Measurements from ENCODE around the gene ZMYND12. TPM values are rescaled to one million over a fixed set of nuclear protein-coding genes. Genes with fewer than 3 reads are reported as not detected.

The ZMYND12 gene
- total RNA-seq, 2 experiments from 2014 or later = 0.47 to 0.90 TPM

DNA sequence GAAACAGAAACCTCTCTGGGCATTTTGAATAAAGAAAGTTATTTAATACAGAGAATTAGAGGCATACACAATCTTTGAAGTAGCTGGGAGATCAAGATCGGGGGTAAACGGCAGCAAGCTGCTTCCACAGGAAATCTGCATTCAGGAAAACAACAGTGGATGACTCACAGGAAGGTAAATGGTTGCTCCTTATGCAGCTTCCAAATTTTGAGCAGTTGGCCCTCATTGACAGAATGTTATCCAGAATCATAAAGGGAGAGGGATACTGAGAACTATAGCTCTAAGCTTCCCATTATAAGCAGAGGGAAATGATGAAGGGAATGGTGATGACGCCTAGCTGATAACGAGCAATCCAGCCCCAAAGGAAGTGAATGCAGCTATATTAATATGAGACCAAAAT lies 28.6 kb downstream of the ZMYND12 start:
- Mint-ChIP-seq H3K36me3 (no peaks in the 10 kb centered on the region), H3K9me3 (no peaks in the 10 kb centered on the region), H3K27me3 (no peaks in the 10 kb centered on the region), H3K4me3 (no peak overlapping the region), H3K27ac (no peak overlapping the region), H3K4me1 (no peaks in the 10 kb centered on the region)
- no peak for DNase-seq

DNA sequence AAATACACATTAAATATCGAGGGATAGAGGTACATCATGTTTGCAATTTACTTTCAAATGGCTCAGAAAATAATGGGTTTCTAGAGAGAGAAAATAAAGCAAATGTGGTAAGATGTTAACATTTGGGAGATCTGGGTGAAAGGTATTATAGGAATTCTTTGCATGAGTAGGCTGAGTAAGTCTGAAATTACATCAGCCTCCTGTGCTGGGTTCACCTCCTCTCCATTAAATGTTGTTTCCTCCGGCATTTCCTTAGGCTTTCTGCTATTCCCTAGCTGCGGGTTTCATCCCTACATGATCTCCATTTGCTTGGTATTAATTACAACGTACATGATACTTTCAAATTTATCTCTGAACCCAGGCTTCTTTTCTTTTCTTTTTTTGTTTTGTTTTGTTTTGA lies 31.6 kb downstream of the ZMYND12 start:
- H3K9me3 Mint-ChIP-seq = no peaks in the 10 kb centered on the region
- H3K27me3 Mint-ChIP-seq = no peaks in the 10 kb centered on the region
- H3K4me1 Mint-ChIP-seq = no peaks in the 10 kb centered on the region
- no peak for DNase-seq
- no peaks in the 10 kb centered on the region for H3K36me3 Mint-ChIP-seq
- no peak overlapping the region for H3K27ac Mint-ChIP-seq
- H3K4me3 Mint-ChIP-seq = no peak overlapping the region

DNA sequence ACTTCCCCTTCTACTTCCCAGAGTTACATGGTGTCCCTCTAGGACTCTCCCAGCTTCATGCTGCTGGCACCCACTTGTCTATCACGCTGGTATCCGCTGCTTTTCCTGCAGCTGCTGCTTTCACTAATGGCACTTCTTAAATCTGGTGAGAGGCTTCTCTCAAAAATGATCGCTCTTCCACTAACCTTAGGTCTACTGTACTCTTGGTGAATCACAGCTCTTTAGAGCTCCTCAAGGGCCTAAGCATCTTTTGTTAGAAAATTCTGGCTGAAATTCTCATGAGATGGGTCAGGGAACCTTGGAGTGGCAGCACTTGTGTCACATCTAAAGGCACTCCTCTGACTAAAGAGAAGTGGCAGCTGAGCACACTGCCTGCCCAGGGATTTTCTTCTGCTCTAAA lies 32.1 kb downstream of the ZMYND12 start:
- H3K4me1 Mint-ChIP-seq = no peaks in the 10 kb centered on the region
- no peak for DNase-seq
- H3K4me3 Mint-ChIP-seq = no peak overlapping the region
- H3K27me3 Mint-ChIP-seq = no peaks in the 10 kb centered on the region
- no peaks in the 10 kb centered on the region for H3K36me3 Mint-ChIP-seq
- H3K9me3 Mint-ChIP-seq = no peaks in the 10 kb centered on the region
- no peak overlapping the region for H3K27ac Mint-ChIP-seq

DNA sequence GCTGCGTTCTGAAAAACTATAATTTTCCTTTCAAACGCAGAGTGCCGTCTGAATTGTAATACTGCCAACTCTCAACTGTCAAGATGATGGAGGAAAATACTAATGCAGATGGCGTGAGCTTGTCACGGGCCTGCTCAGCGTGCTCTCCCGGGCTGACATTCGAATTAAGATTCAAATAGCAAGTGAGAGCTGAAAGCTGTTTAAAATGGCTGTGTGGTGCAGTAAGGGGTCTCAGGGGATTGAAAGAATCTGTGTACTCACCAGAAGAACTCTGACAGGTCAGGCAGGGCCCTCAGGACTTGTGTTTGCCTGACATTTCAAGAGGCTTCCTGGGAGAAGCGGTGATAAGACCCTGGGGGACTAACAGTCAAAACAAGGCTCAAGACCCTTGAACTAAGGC lies 33.1 kb downstream of the ZMYND12 start:
- Mint-ChIP-seq H3K9me3 (no peaks in the 10 kb centered on the region), H3K27me3 (no peaks in the 10 kb centered on the region), H3K4me1 (no peaks in the 10 kb centered on the region), H3K36me3 (no peaks in the 10 kb centered on the region), H3K4me3 (no peak overlapping the region), H3K27ac (no peak overlapping the region)
- DNase-seq = no peak

DNA sequence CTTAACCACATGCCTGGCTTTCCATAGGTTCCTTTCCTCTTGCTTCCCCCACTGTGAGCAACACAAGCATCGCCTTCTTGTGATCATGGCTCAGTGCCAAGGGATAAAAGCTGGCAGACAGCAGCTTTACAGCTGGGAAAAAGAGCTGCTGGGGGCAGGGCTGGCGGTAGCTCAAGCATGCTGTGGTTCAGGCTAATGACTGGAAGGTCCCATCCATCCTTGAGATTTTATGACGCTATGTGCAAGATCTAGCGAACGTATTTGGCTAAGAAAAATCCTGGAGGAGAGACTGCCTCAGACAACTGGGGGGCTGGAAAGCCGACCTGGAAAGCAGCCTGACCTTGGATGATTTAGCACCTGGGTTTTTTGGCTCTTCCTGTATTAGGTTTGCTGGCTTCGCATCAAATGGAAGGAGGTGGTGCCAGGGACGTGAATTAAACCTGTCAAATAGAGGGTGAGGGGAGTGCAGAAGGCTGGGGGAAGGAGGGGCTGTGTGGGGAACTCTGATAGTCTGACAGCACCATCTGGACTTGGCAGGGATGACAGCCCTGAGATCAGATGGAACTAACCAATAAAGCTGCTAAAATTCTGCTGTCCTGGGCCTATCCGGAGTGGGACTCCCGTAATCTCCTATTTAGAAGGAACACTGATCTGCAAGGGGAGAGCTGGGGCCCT lies 34.8 kb downstream of the ZMYND12 start:
- no peak for DNase-seq
- Mint-ChIP-seq H3K27ac (no peak overlapping the region), H3K4me3 (no peak overlapping the region), H3K36me3 (no peaks in the 10 kb centered on the region), H3K27me3 (no peaks in the 10 kb centered on the region), H3K4me1 (no peaks in the 10 kb centered on the region), H3K9me3 (no peaks in the 10 kb centered on the region)

DNA sequence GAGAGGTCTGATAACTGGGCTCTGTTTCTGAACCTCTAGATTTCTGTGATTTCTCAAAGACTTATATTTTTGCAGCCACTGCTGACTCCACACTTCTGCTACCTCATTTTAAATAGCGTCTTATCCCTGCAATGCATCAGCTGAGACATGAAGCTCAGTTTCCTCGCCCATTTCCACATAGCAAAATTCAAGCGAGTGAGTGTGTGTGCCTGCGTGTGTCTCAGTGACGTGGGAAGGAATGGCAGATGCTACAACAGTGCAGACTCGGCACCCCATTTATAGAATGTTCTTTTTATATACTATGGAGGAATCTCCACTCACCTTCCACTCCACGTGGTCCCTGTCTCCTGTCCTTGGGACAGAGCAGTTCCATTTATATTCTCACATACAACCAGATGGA lies 35.7 kb downstream of the ZMYND12 start:
- no peaks in the 10 kb centered on the region for H3K4me1 Mint-ChIP-seq

DNA sequence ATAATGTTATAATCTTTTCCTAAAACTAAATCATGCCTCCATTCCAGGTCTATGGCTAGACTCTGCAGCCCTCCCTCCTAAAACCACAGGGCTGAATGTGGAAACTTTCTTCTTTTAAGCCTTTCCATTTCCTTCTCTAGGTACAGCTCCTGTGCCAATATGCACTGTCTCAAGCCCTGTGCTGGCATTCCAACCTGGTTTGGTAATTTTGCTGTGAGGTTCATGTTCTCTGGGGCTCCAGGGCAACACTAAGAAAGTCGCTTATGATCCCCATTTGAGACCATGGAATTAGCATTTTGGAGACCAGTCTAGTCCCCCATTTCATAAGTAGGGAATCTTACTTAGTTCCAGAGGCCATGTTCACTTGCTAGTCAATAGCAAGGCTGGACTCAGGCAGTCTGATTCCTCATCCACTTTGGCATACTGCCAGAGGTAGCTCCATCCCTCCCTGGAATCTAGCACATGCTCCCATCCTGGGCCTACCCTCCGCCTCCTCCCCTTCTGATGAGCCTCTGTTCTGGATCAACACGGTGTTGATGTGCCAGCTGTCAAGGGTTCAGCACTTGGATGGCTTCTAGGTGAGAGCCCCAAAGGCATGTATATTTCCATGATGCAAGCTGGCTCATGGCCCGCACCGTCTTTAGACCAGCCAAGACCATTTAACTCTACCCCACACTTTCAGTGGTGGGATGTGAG lies 36.5 kb downstream of the ZMYND12 start:
- peaks cover 2% of the 10 kb centered on the region for H3K36me3 Mint-ChIP-seq
- H3K27ac Mint-ChIP-seq = no peak overlapping the region
- no peaks in the 10 kb centered on the region for H3K4me1 Mint-ChIP-seq
- H3K9me3 Mint-ChIP-seq = no peaks in the 10 kb centered on the region
- no peak overlapping the region for H3K4me3 Mint-ChIP-seq
- no peak for DNase-seq
- H3K27me3 Mint-ChIP-seq = no peaks in the 10 kb centered on the region

More for the DNA sequence above, 35.7 kb downstream of the ZMYND12 start:
- no peak overlapping the region for H3K27ac Mint-ChIP-seq
- no peak for DNase-seq
- H3K36me3 Mint-ChIP-seq = no peaks in the 10 kb centered on the region
- no peaks in the 10 kb centered on the region for H3K9me3 Mint-ChIP-seq
- H3K27me3 Mint-ChIP-seq = no peaks in the 10 kb centered on the region
- H3K4me3 Mint-ChIP-seq = no peak overlapping the region

DNA sequence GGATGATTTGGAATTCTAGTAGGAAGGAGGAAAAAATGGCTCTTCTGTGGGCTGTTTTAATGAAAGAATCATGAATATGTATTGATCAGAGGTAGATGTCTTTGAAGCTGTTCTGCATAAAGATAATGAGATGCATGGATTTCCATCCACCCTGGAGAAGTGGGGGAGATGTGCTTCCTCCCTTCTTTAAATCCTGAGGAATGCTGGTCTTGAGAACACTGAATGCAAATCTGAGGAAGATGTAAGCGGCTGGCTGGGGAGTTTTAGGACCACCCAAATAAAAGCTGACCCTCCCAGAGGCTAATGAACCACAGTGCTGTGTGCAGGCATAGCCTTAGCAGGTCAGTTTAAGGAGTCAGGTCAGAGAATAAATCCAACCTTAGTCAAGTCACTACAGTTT lies 37.3 kb downstream of the ZMYND12 start:
- H3K27me3 Mint-ChIP-seq = no peaks in the 10 kb centered on the region

DNA sequence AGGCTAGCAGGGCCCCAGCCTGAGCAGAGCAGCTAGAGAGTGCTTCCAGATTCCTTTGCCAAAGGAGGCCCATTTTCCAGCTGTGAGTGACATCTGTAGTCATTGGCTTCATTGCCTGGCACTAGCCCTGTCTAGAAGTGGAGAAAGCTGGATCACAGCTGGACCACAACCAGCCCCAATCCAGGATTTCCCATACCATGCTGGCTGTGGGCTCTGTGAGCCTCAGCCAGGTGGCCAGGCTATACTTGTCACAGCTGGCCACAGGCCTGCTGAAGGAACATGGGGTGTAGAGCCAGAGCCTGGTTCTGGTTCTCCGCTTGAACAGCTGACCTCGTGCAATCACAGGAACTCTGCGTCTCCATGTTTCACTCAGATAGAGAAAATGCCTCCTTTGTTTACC lies 38.7 kb downstream of the ZMYND12 start:
- Mint-ChIP-seq H3K36me3 (peaks cover 2% of the 10 kb centered on the region), H3K27ac (no peak overlapping the region), H3K4me1 (no peaks in the 10 kb centered on the region), H3K9me3 (no peaks in the 10 kb centered on the region), H3K27me3 (no peaks in the 10 kb centered on the region), H3K4me3 (no peak overlapping the region)
- no peak for DNase-seq

More for the DNA sequence above, 37.3 kb downstream of the ZMYND12 start:
- Mint-ChIP-seq H3K27ac (no peak overlapping the region), H3K4me3 (no peak overlapping the region), H3K36me3 (peaks cover 2% of the 10 kb centered on the region), H3K9me3 (no peaks in the 10 kb centered on the region), H3K4me1 (no peaks in the 10 kb centered on the region)
- no peak for DNase-seq

DNA sequence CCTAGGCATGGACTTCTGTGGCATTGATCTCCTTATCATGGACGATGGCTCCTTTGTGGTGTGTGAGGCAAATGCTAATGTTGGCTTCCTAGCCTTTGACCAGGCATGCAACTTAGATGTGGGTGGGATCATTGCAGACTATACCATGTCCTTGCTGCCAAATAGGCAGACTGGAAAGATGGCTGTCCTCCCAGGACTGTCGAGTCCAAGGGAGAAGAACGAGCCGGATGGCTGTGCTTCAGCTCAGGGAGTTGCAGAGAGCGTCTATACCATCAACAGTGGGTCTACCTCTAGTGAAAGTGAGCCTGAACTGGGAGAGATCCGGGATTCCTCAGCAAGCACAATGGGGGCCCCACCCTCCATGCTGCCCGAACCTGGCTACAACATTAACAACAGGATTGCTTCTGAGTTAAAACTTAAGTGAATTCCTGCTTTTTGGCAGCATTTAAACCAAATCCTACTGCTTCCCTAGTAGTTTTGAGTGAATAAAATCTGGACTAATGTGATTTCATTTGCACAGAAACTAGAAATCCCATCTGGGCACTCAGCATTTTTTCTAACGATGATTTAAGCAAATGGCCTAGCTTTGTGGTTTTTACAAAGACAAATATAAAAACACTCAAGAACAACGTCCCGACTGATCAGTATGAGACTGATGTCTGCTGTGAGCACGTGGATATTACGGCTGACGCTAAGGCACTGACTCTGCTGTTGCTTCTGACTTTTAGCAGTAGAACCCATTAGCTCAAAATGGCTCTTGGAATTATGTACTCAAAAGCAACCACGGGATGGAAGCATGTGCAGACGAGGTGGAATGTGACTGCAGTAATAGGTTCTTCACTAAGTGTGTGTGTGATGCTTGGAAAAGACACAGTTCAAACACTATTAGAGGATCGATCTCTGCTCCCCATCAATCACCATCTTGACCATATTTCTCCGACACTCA lies 41.0 kb downstream of the ZMYND12 start:
- Mint-ChIP-seq H3K4me3 (no peak overlapping the region), H3K27ac (no peak overlapping the region), H3K9me3 (no peaks in the 10 kb centered on the region), H3K27me3 (no peaks in the 10 kb centered on the region), H3K4me1 (no peaks in the 10 kb centered on the region), H3K36me3 (peaks cover 2% of the 10 kb centered on the region)
- DNase-seq = no peak

DNA sequence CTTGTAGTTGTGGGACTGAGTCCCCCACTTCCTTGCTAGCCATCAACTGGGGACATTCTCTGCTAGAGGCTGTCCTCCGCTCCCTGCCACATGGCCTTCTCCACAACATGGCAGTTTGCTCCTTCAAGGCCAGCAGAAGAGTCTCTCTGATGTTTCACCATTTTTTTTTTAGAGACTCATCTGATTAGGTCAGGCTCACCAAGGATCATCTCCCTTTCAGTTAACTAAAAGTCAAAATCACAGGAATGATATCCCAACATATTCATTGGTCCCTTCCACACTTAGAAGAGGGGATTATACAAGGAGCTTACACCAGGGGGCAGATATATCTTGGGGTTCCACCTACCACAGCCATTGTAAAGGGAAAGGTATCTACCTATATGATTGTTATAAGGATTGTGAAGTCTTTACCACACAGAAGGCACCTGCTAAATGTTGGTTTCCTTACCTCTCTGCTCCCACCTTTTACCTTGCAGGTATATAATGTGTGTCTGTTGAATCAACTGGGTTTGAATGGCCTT lies 51.9 kb downstream of the ZMYND12 start:
- Mint-ChIP-seq H3K36me3 (peaks cover 2% of the 10 kb centered on the region), H3K27me3 (peaks cover 7% of the 10 kb centered on the region), H3K4me3 (no peak overlapping the region), H3K4me1 (no peaks in the 10 kb centered on the region), H3K9me3 (no peaks in the 10 kb centered on the region), H3K27ac (no peak overlapping the region)
- DNase-seq = no peak

DNA sequence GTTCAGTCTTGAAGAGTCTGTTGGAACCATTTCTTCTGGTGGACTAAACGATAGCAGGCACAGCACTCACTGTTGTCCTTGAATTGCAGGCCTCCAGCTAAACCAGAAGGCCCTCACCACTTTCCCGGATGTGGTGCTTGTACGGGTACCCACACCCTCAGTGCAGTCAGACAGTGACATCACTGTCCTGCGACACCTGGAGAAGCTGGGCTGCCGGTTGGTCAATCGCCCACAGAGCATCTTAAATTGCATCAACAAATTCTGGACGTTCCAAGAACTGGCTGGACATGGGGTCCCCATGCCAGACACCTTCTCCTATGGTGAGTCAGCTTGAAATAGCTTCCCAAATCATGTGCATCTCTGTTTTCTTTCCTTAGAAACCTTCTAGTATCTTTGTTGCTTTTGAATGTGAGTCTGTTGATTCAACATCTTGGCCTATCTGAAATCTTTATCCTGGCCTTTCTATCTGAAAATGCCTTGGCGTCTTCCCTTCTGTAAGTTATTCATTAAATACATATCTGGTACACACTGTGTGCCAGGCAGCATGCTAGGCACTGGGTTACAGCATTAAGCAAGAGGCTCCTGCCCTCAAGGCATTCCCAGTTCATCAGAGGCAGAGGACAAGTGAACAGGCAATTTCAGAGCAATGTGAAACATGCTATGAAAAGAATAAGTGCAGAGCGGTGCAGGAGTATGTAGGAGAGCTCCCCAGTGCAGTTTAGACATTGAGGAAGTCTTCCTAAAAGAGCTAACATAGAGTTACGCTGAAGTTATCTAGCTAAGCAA lies 56.3 kb downstream of the ZMYND12 start:
- Mint-ChIP-seq H3K27ac (no peak overlapping the region), H3K9me3 (no peaks in the 10 kb centered on the region), H3K4me1 (no peaks in the 10 kb centered on the region), H3K4me3 (no peak overlapping the region), H3K27me3 (no peaks in the 10 kb centered on the region), H3K36me3 (no peaks in the 10 kb centered on the region)
- DNase-seq = no peak

DNA sequence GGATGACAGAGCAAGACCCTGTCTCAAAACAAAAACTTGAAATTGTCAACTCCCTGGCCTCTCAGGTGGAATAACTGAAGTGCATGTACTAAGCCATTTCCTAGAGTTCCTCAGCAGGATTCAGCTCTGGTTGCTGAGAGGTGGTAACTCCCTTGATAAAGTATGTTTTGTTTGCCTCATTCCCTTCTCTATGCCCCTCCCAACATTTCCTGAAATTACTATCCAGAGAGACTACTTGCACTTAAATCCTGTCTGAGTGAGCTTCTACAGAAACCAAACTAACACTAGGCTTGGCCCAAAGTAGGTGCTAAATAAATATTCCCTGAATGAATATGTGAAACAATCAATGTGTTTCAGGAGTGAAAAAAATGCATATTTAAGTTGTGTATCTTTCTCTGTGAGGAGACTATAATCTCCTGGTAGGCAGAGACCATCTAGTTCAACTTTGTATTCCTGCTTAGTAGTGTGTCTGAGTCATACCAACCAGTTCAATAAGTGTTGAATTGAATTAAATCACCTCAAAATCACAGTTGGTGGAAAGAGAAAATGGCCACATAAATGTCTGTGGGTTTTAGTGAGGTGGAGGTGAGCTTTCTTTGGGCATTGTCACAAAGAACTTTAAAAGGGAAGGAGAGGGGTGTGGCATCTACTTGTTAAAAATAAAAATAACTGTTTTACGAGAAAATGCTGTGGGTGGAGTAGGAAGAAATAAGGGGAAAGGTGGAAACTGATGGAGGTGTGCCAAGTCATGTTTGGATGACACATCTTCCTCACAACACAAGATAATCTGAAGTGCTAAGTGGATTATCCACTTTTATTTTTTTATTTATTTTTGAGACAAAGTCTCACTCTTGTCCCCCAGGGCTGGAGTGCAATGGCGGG lies 62.6 kb downstream of the ZMYND12 start:
- Mint-ChIP-seq H3K27me3 (no peaks in the 10 kb centered on the region), H3K27ac (no peak overlapping the region), H3K36me3 (no peaks in the 10 kb centered on the region), H3K9me3 (no peaks in the 10 kb centered on the region), H3K4me1 (peaks cover 6% of the 10 kb centered on the region), H3K4me3 (no peak overlapping the region)
- DNase-seq = no peak

DNA sequence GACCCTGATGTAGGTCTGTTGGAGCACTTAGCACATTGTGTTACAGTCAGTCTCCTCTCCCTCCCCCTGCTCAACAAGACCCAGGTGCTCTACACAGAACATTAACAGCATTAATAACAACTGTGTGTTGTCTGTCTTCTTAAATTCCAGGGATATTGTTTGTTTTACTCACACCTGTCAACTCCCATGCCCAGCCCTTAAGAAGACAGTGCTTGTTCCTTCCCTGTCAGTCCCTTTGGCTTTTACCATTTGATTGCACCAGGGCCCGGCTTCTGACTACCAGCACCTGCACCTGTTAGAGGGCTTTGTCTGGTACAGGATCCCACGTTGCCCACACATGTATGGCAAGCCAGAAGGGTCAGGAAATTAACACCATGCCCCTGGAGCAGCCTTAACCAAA lies 63.6 kb downstream of the ZMYND12 start:
- Mint-ChIP-seq H3K27ac (no peak overlapping the region), H3K4me3 (no peak overlapping the region), H3K4me1 (peaks cover 6% of the 10 kb centered on the region), H3K36me3 (no peaks in the 10 kb centered on the region), H3K27me3 (no peaks in the 10 kb centered on the region), H3K9me3 (no peaks in the 10 kb centered on the region)
- no peak for DNase-seq

Data from activated naive CD8-positive, alpha-beta T cell treated with anti-CD3 and anti-CD28 coated beads for 36 hours (primary cell).